NK-92 treated with Interleukin-12 subunit alpha and Interleukin-12 subunit beta, amount 100 ng/mL, for 24 hours (cell line): ENCODE measurements around the gene KIF5A.
"Not testable (repeated sequence)": the region's sequence is repeated elsewhere in the genome, so short reads cannot be mapped to it uniquely, and the experiment has no call there.

Experiments
- DNase-seq: peaks from one replicate; lab custom pipeline; 2025; lab: John Stamatoyannopoulos, UW

KIF5A gene

DNA sequence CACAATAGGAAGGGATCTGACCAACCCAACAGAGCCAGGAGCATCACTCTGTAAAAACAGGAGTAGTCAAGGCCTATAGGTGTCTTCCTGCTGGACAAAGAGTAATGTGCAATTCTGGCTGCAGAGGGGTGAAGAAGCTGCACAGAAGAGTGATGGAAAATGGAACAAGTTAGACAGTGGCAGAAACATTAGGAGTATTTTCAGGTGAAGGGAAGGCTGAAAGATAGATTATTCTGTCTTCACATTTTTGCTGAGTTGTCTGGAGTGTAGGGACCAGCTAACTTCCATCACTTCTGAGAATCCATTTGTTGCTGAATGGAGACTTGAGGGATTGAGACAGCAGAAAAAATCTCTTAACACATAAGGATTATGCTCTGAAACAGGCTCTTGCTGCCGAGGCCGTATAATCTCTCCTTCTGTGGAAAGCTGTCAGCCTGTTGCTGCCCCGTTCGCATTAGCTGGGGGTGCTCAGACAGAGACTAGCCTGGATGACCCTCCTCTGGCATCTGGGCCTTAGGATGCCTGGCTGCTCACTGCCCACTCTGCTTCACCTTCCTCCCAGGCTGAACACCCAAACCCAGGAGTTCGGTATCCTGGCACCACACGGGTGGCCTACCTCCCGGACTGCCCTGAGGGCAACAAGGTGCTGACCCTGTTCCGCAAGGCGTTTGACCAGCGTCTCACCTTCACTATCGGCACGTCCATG lies 58.3 kb downstream of the KIF5A start:
- DNase-seq = no peak

DNA sequence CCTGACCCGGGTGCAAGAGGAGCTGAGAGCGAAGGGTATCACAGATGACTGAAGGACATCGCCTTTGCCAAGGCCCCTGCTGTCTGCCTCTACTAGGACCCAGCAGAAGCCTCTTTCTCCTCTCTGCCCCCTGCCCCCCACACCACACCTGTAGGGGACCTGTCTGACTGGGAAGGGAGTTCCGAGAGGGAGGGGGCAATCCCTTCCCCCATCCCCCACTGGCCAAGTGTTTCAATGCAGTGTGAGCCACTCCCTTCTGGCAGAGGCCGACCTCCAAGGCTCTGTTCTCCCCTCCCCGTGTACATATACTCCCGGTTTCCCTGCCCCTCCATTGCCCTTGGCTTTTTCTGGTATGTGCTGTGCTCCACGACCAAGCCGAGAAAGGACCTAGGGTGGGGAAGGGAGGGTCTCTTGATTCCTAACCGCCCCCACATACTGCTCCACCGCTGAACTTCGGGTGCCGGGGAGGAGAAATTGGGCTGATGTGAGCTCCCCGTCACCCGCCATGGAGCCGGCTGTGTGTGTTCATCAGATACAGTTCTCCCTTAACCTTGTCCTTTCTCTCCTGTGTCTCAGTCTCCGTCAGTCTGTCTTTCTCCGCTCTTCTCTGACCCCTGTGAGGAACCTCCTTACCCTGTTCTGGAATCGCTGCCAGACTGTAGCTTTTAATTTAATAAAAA lies 59.4 kb downstream of the KIF5A start:
- no peak for DNase-seq

DNA sequence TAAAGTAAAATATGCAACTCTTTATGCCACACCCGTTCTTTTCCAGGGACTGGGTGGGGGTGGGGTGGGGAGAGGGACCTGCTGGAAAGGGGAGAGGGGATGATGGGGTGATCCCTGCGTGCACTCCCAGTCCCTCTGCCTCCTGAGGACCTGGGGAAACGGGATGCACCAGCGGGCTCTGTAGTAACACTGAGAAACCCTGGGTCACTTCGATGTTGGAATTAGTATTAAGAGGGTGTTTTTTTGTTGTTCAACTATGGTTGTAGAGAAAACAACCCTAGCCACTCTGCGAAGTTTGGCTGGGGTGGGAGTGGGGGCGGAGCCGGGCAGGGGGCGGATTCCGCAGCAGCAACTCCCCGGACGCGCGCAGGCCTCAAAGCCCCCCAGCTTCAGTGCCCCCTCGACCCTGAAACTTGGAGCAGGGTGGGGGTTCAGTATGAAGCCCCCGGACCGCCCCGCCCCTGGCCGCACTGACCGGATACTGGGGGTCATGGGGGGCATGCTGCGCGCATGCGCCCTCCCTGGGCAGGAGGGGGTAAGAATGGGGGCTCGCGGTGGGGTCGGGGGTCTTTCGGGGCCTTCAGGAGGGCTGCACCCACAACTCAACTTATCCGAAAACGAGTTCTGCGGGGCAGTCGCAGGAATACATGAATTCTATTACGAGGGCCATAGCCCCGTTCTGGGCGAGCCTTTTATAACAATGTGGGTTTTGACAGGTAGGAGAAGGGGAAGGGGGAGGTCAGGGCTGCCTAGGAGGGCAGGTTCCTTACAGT lies 60.1 kb downstream of the KIF5A start:
- DNase-seq = no peak

DNA sequence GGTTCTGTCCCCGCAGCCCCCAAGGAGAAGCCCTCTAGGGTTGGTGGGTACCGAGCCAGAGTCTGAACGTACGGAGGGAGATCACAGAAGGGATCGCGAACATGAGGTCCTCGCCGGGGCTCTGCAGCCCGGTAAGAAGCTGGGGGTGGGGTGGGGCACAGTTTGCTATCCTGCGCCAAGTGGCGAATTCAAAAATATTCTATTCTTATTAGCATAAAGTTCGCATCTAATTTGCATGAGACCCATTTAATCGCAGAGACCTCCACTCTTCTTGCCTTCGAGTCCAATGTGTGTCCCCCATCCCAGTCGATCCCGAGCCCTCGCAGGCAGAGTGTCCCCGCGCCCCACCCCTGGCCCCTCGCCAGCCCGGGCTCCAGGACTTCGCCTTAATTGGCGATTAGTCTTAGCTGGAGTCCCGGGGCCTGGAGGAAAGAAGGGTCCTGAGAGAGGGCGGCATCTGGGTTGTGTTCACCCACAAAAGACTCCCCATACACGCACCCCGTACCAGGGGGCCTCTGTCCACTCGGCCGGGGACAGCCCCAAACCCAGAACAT lies 60.8 kb downstream of the KIF5A start:
- DNase-seq = no peak

DNA sequence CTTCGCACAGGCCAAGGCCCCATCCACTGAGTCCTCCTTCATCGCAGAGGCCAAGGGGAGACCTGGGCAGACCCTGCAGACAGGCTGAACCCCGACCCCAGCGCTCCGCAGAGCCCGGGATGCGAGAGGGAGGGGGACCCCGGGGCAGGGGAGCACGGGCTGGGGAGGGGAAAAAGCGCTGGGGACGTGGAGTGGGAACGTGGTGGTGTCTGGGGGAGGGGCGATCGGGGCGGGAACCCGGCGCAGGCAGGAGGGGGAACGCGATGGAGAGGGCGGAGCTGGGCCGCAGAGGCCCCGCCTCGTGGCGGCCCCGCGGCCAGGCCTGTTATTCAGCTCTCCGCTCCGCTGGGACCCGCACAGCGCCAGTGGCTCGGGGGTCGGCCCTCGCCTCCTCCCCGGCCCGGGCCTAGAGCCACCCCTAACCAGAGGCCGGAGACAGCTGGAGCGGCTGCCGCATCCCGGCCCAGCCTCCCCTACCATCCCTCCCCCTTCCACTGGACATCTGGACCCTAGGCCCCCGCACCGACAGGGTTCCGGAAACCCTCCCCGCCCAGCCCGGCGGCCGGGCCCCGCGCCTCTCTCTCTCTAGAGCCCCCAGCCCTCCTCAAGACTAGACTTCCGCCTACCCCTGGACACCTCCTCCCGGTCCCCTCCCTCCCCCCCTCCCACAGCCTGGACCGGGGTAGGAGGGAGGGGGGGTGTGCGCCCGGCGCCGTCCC lies 61.4 kb downstream of the KIF5A start, which contains the start of gene ARHGEF25:
TSS of gene ARHGEF25 (plus strand) at position 328 of the 719 bp plus-strand sequence. CDS start 460 bp downstream, outside the sequence.
- no peak for DNase-seq

DNA sequence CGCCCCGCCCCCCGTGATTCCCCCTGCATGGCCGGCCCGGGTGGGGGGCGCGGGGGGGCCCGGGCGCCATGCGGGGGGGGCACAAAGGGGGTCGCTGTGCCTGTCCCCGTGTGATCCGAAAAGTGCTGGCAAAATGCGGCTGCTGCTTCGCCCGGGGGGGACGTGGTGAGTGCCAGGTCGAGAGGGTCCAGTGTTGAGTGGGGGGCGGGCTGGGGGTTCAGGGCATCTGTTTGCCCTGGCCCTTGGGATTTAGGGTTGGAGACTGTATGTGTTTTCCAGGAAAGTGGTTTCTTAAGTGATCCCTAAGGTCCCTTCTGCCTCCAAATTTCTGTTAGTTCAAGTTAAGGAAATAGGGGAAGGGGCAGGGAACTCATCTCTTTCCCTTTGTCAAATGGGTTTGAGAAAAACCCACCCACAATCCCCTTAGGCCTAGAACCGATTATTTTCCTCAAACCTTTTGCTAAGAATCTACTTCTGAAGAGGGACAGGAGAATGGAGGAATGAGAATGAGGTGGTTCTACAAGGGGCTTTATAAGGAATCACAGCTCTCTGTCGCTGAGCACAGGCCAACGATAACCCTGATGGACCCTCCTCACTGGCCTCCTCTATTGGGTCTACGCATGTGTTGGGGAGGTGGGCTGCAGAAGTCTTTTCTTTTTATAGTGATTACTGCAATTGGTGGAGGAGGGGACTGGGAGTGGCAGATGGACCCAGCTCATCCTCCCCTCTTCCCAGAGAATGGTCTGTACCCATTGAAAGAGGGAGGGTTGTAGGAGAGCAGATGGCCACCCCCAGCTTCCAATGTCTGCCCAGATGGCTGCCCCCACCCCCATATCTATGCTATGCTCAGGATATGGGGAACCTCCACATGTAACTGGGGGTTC lies 62.2 kb downstream of the KIF5A start:
- DNase-seq = no peak

DNA sequence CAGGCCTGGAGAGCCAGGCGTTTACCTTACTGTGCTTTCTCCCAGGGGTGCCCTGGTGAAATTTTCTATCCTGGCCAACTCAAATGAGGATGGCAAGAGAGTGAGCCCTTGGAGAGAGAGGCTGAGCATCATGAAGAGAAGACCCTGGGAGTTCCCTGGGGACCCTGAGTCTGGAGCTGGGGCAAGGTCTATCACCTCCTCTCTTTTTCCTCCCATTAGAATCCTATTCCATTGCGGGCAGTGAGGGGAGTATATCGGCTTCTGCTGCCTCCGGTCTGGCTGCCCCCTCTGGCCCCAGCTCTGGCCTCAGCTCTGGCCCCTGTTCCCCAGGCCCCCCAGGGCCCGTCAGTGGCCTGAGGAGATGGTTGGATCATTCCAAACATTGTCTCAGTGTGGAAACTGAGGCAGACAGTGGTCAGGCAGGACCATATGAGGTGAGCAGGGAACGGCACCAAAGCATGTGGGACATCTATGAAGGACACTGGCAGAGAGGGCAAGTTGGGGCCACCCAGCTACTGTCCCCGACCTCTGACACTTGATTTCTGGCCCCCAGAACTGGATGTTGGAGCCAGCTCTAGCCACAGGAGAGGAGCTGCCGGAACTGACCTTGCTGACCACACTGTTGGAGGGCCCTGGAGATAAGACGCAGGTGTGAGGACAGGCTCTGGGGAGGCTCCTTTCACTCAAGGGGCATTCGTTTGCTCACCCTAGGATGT lies 63.0 kb downstream of the KIF5A start:
- no peak for DNase-seq

DNA sequence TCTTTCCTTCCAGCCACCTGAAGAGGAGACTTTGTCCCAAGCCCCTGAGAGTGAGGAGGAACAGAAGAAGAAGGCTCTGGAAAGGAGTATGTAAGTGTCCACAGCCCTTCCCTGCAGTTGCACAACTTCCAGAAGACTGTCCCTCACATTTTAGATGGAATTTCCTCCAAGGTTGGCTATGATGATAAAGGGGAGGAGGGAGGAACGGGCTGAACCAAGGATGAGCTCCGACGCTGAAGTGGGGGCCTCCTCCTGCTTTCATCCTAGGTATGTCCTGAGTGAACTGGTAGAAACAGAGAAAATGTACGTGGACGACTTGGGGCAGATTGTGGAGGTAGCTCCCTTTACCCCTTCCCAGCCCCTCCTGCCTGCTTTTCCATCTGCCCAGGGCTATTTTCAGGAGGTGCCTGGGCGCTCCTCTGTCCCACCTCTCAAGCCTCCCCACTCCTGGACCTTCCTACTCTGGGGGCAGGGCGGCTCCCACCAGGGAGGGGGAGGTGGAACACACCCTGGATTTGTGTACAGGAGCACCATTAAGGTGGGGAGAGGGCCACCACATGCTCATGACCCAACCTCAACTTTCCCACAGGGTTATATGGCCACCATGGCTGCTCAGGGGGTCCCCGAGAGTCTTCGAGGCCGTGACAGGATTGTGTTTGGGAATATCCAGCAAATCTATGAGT lies 63.7 kb downstream of the KIF5A start:
- no peak for DNase-seq

DNA sequence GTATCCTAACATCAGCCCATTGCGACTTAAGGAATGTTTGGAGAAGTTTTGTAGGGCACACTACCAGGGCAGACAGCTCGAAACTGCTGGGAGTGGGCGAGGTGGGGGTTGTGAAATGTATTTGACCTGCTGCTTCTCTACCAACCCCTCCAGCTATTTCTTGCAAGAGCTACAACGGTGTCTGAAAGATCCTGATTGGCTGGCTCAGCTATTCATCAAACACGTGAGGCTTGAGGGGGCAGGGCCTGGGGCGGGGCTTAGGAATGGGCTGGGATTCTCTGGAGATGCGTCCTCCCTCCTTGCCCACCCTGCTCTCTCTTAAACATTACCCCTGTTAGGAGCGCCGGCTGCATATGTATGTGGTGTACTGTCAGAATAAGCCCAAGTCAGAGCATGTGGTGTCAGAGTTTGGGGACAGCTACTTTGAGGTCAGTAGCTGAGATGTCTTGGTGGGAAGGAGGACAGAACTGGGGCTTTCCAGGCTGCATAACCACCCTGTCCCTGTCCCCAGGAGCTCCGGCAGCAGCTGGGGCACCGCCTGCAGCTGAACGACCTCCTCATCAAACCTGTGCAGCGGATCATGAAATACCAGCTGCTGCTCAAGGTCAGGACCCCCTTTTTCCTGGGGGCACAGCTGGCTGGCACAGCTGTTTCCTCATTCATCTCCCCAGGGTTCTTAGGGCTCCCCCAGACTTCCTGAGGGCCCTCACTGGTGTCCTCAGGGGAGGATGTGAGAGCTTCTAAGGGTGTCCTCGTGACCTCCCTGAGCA lies 64.5 kb downstream of the KIF5A start:
- DNase-seq = no peak

DNA sequence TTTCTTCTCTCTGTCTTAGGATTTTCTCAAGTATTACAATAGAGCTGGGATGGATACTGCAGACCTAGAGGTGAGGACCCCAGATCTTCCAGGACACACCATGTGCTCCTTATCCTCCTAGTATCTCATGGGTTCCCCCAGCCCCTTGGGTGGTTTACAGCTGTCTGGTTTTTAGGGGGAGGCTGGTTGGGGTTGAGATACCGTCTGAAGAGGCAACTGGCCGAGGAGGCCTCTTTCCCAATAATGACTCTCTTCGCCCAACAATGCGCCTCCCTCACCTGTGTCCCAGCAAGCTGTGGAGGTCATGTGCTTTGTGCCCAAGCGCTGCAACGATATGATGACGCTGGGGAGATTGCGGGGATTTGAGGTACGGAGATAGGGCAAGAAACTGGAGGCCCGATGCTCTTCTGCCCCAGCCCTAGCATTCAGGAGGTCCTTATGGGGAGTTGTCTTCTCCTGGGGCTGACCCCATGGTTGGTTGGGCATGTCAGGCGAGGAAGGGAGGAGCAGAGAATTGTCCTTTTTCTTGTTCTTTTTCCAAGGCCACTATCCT lies 65.2 kb downstream of the KIF5A start:
- DNase-seq = no peak

DNA sequence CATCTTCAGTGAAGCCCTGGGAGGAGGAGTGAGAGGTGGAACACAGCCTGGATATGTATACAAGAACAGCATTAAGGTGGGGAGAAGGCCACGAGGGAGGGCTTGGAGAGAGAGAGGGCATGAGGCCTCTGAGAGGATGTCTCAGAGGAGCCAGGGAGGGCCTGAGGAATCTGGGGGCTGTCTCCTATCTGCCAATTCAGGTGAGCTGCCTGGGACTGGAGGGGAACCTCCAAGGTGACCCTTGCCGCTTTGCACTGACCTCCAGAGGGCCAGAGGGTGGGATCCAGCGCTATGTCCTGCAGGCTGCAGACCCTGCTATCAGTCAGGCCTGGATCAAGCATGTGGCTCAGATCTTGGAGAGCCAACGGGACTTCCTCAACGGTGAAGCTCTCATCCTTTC lies 65.8 kb downstream of the KIF5A start:
- no peak for DNase-seq

DNA sequence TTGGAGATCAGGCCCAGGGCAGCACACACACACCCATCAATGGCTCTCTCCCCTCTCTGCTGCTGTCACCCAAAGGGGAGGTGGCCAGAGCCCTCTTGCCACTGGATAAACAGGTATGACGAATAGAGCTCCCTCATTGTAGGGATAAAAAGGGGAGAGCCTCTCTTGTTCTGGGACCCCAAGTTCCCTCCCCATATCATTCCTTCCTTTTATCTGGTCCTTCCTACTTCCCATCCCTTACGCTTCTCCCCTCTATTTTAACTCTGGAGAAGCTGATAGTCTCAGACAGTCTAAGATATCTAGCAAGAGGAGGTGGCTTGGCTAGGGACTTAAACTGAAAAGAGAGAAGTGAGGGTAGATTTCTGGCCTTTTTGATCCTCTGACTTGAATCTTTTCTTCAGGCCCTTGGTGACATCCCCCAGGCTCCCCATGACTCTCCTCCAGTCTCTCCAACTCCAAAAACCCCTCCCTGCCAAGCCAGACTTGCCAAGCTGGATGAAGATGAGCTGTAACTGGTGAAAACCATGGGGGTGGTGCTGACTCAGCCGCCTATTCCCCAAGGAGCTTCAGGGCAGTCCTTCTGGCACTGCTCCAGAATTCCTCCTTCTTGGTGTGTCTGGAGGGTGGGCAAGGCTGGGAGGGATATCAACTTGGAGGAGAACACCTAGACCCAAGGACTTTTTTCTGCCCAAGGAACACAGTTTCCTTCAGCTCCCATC lies 66.7 kb downstream of the KIF5A start:
- DNase-seq = no peak

DNA sequence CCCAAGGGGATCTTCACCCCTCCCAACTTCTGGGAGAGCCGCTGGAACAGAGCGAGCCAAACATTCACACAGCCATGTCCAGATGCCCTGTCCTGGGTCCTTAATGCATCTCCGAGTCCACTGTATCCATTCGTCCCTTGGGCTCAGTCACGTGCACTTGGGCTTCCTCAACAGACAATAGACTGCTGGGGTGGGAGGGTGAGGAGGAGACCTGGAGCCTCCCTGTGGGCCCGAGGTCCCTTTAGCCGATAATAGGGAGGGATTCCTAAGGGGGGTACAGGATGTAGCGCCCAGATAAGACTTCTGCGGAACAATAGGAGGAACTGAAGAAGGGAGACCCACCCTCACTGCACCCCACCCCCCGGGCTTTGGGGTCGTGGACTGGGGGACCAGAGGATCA lies 68.1 kb downstream of the KIF5A start:
- DNase-seq = no peak

DNA sequence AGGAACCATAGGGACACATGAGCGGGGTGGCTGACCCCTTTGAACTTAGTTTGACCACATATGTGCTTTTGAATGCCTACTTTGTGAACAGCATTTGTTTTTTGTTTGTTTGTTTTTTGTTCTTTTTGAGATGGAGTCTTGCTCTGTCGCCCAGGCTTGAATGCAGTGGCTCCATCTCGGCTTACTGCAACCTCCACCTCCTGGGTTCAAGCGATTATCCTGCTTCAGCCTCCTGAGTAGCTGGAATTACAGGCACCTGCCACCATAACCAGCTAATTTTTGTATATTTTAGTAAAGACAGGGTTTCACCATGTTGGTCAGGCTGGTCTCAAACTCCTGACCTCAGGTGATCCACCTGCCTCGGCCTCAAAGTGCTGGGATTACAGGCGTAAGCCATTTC lies 68.6 kb downstream of the KIF5A start:
- DNase-seq = not testable (repeated sequence)

DNA sequence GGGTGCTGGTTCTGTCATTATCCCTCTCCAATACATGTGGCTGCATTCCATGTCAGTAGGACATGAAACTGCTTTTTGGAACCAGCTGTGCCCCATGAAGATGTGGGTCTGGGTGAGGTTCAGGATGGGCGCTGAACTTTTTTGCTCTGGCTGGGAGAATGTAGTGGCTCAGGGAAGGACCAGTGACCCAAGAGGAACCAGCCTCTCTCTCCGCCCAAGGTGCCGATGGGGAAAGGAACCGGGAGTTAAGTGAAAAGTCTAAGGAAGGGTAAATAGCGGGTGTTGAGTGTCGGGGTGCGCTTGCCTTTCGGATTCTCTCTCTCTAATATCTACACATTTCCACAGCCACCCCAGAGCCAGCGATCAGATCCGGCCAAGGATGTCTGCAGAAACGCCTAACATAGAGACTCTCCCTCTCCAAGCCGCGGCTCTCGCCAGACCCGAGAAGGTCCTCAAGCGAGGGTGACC lies 69.2 kb downstream of the KIF5A start:
- no peak for DNase-seq

DNA sequence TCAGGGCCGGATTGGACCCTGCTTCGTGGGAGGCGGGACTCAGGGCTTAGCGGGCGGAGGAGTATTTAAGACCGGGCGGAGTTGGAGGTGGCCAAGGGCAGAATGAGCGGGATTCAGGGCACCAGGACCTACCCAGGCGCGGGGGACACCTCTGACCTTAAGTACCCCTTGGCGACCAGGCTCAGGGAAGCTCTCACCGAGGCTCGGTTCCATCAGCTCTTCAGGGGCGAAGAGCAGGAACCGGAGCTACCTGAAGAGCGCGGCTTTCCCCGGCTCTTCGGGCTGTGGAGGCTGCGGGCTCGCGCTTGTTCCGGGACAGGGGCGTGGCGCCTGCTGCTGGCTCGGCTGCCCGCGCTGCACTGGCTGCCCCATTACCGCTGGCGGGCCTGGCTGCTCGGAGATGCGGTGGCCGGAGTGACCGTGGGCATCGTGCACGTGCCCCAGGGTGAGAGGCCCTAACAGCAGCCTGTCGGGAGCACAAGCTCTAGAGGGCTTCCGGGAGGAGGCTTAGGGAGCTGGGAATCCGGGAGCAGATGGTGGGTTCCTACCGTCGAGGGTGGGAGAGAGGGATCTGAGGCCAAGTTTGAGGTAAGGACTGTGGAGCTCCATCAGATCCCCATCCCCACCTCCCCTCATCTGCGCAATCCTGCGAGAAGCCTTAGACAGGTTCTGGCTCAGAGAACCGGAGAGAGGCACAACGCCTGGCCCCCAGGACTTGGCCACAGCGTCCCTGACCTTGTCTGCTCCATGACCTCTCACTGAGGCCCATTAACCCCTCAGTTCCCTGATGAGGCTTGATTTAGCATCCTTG lies 69.8 kb downstream of the KIF5A start:
- DNase-seq = no peak
